ENCODE measurements around the gene SCYL3. TPM values are rescaled to one million over a fixed set of nuclear protein-coding genes. Genes with fewer than 3 reads are reported as not detected.
"Not testable (repeated sequence)": the region's sequence is repeated elsewhere in the genome, so short reads cannot be mapped to it uniquely, and the experiment has no call there.

SCYL3 gene
- total RNA-seq, 1 donor from 2014 or later = 5.1 TPM

DNA sequence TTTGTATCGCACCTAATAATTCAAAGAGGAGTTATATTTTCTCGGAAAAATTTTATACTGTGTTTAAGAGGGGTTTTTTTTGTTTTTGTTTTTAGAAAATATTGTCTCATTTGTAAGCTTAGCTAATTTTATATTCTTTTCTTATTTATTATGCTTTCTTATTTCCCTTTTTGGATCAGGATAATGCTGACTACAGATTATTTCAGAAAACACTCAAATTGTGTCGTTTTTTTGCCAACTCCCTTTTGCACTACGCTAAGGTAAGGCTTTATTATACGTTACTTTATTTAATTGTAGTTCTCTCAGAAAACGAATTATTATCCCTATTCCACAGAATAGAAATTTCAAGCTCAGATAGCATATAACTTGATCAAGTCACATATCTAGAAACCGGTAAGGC is 72.2 kb downstream of the SCYL3 start:
- no peak for DNase-seq (ENCODE audit: low read depth in 2 of 2)

DNA sequence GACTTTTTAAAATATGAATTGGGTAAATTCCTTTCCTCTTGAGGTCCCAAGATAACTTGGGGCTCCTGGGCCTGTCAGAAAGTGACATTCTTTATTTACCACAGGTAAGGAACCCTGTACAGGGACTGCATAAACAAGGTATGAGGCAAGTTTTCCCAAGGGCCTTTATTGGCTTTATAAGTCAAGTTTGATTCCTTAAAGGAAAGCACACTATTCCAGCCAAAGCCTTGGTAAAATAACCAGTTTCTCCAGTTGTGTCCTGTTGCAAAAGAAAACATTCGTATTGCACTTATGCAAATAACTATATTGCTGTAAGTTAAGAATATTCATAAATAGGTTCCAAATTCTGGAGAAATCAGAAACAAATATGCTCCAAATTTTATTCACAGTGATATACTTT is 77.1 kb downstream of the SCYL3 start:
- no peak for DNase-seq (ENCODE audit: low read depth in 2 of 2)

DNA sequence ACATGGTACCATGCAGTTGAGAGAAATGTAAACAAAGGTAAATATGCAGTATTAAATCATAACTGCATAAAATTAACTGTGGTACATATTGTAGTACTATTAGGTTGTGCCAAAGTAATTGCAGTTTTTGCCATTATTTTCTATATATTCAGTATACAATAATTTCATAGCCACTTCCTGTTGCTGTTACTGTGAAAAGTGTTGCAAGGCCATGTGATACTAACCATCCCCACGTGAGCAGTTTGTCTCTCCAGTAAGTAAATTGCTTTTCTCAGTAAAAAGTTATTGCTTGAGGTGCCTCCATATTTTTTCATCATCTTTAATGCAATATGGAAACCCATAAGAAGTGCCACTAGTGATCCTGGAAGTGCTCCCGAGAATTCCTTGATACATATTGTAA is 79.4 kb downstream of the SCYL3 start:
- no peak for DNase-seq (ENCODE audit: low read depth in 2 of 2)

DNA sequence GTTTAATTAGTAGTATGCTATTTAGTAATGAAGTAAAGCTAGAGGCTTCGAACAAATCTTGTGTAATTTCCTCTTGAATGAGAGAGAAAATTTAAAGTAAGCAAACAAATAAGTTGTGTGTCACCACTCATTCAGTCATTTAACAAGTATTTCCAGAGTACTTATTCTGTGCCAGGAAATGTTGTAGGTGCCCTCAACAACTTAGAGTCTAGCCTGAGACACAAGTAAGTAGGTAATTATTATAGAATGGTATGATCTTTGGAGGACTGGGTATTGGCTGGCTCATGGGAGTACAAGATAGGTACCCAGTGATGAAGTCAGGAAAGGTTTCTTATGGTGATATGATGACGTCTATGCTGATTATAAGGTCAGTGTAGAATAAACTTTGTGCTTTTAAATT is 81.6 kb downstream of the SCYL3 start:
- DNase-seq (ENCODE audit: low read depth in 2 of 2) = no peak

DNA sequence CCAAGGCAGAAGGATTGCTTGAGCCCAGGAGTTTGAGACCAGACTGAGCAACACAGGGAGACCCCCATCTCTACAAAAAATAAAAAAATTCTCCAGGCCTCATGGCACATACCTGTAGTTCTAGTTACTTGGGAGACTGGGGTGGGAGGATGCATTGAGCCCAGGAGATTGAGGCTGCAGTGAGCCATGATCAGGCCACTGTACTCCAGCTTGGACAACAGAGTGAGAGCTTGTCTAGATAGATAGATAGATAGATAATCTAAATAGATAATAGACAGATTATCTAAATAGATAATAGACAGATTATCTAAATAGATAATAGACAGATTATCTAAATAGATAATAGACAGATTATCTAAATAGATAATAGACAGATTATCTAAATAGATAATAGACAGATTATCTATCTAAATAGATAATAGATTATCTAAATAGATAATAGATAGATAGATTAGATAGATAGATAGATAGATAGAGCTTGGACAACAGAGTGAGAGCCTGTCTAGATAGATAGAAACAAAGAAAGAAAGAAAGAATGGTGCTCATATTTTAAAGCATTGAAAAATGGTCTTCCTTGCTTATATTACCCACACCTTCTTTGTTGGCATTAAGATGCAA is 82.2 kb downstream of the SCYL3 start:
- DNase-seq (ENCODE audit: low read depth in 2 of 2) = not testable (repeated sequence)

DNA sequence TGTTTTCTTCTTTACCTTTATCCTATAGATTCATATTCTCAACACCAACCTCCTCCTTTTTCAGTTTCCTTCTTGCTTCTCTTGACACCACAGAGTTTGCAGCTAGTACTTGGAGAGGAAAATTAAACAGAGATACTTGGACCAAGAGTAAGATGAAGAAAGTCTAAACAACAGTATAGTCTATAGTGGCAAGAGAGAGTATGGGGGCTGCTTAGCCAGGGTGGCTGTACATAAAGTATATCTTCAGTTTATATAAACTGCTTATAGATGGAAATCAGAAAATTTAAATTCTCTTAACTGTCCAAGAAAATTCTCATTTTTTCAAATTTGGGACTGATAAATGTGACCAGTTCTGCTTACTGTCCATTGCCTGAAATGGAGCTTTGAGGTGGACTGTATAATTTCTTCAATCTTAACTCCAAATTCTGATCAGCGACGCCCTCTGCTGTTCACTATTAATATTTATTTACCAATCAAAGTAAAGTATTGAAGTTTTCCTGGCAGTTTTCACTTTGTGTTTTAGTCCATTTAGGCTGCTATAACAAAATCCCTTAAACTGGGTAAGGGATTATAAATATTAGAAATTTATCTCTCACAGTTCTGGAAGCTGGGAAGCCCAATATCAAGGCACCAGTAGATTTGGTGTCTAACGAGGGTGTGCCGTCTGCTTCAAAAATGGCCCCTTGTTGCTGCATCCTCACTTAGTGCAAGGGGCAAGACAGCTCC is 84.2 kb downstream of the SCYL3 start:
- peak; percentile 25 to 56 for DNase-seq (ENCODE audit: low read depth in 2 of 2)

DNA sequence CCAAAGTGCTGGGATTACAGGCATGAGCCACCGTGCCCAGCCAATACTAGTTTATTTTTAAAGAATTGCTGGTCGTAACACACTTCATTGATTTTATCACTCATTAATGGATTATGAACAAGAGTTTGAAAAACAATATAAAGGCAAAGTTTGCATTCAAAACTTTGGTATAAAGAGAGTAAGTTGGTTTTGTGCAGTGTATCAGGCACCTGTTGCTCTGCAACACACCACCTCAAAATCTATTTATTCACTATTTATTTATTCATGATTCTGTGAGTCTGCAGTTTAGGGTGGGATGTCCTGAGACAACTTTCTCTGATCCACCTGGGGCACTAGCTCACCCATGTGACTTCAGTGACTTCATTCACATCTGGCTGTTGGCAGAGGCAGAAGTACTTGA is 88.8 kb downstream of the SCYL3 start:
- no peak for DNase-seq (ENCODE audit: low read depth in 2 of 2)

DNA sequence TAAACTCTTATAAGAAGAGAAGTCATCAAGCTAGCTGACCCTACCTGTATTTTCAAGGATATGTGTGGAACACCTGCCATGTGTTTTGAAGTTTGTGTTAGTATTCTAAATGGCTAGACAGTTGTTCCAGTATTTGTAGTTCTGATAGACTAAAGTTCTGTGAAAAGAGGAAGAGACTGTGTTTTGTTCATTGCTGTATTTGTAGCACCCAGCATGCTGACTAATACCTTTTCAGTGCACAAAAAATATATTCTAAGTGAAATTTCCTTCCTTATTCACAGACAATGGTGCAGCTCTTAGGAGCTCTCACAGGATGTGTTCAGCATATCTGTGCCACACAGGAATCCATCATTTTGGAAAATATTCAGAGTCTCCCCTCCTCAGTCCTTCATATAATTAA is 90.8 kb downstream of the SCYL3 start:
- DNase-seq (ENCODE audit: low read depth in 2 of 2) = no peak

Other genes starting within 250 kb of the SCYL3 start
- 0.13 TPM in 2 replicates for gene SELL, start 182.3 kb downstream of the SCYL3 start, total RNA-seq
- gene SELE, start 159.8 kb downstream of the SCYL3 start, total RNA-seq = 3.1 and 4.9 TPM in 2 replicates
- 3.4 and 4.7 TPM in 2 replicates for gene METTL18, start 99.0 kb downstream of the SCYL3 start, total RNA-seq
- 12.1 and 15.8 TPM in 2 replicates for gene KIFAP3, start 180.8 kb upstream of the SCYL3 start, total RNA-seq

Data from dermis microvascular lymphatic vessel endothelial cell (primary cell).